Activated CD8-positive, alpha-beta memory T cell treated with anti-CD3 and anti-CD28 coated beads, Interleukin-2, amount 50 U/mL, for 24 hours (primary cell): ENCODE measurements around the gene ROR2.
"Not testable (repeated sequence)": the region's sequence is repeated elsewhere in the genome, so short reads cannot be mapped to it uniquely, and the experiment has no call there.

Source experiments
- DNase-seq: peaks from one replicate; pipeline ENCODE4 v3.0.0-alpha.2; 2020; ENCODE audit errors: extremely low read depth

The ROR2 gene

GRCh38 chr9:91571036-91571435 lies 379.0 kb downstream of the ROR2 start:
- no peak for DNase-seq

- DNase-seq = no peak
Observed at GRCh38 chr9:91567642-91568274, 382.3 kb downstream of the ROR2 start.

- DNase-seq = no peak
Observed at GRCh38 chr9:91564081-91564670, 385.9 kb downstream of the ROR2 start.

GRCh38 chr9:91562416-91562815 lies 387.6 kb downstream of the ROR2 start:
- no peak for DNase-seq

GRCh38 chr9:91560301-91560700 lies 389.7 kb downstream of the ROR2 start:
- no peak for DNase-seq

- no peak for DNase-seq
Observed at GRCh38 chr9:91558879-91559278, 391.1 kb downstream of the ROR2 start.

GRCh38 chr9:91558395-91558794 lies 391.6 kb downstream of the ROR2 start:
- no peak for DNase-seq

- DNase-seq = no peak
Observed at GRCh38 chr9:91557327-91557726, 392.7 kb downstream of the ROR2 start.

GRCh38 chr9:91555132-91555531 lies 394.9 kb downstream of the ROR2 start:
- DNase-seq = no peak

GRCh38 chr9:91549177-91549576 lies 400.9 kb downstream of the ROR2 start:
- no peak for DNase-seq

- DNase-seq = no peak
Observed at GRCh38 chr9:91547081-91547480, 402.9 kb downstream of the ROR2 start.

GRCh38 chr9:91546574-91546973 lies 403.5 kb downstream of the ROR2 start:
- DNase-seq = no peak

GRCh38 chr9:91541734-91542133 lies 408.3 kb downstream of the ROR2 start:
- DNase-seq = no peak

GRCh38 chr9:91540506-91540905 lies 409.5 kb downstream of the ROR2 start:
- not testable (repeated sequence) for DNase-seq

- DNase-seq = no peak
Observed at GRCh38 chr9:91536211-91536691, 413.8 kb downstream of the ROR2 start.

GRCh38 chr9:91534374-91534773 lies 415.7 kb downstream of the ROR2 start:
- DNase-seq = no peak

- DNase-seq = no peak
Observed at GRCh38 chr9:91533382-91533781, 416.6 kb downstream of the ROR2 start.

- DNase-seq = no peak
Observed at GRCh38 chr9:91532325-91532724, 417.7 kb downstream of the ROR2 start.

GRCh38 chr9:91530829-91531228 lies 419.2 kb downstream of the ROR2 start:
- DNase-seq = no peak

GRCh38 chr9:91522481-91522880 lies 427.5 kb downstream of the ROR2 start:
- no peak for DNase-seq

GRCh38 chr9:91519520-91520277 lies 430.3 kb downstream of the ROR2 start:
- no peak for DNase-seq

GRCh38 chr9:91518462-91518861 lies 431.6 kb downstream of the ROR2 start:
- no peak for DNase-seq

- DNase-seq = no peak
Observed at GRCh38 chr9:91517801-91518200, 432.2 kb downstream of the ROR2 start.
